HepG2 (cell line): ENCODE data around the gene RSAD1. TPM values are rescaled to one million over a fixed set of nuclear protein-coding genes. Genes with fewer than 3 reads are reported as not detected.

Experiments
- ARID4A ChIP-seq: sonication (generic); formaldehyde crosslinking; IDR thresholded peaks from 2 replicates; pipeline ENCODE4 v1.5.0; 2020; ENCODE audit warnings: mild to moderate bottlenecking, missing genetic modification reagents, borderline replicate concordance
- DDIT3 ChIP-seq: sonication (generic); formaldehyde crosslinking; IDR thresholded peaks from 2 replicates; pipeline ENCODE4 v1.4.0; 2020; ENCODE audit warnings: mild to moderate bottlenecking, missing genetic modification reagents
- GATAD1 ChIP-seq: IDR thresholded peaks from 2 replicates; pipeline ENCODE4 v1.6.1; 2016; ENCODE audit warnings: missing genetic modification reagents, missing compliant biosample characterization
- GZF1 ChIP-seq: sonication (generic); formaldehyde crosslinking; IDR thresholded peaks from 2 replicates; pipeline ENCODE4 v1.5.1; 2020; ENCODE audit warnings: mild to moderate bottlenecking, missing genetic modification reagents
- HDAC6 ChIP-seq: fragments of 200-600 bp; sonication (generic); IDR thresholded peaks from 2 replicates; pipeline ENCODE4 v1.7.0; 2017; ENCODE audit warnings: mild to moderate bottlenecking, antibody characterized with exemption, low read length, low read depth
- HOXD1 ChIP-seq: sonication (generic); formaldehyde crosslinking; IDR thresholded peaks from 2 replicates; pipeline ENCODE4 v1.5.0; 2020; ENCODE audit warnings: missing genetic modification reagents
- MIER3 ChIP-seq: IDR thresholded peaks from 2 replicates; pipeline ENCODE4 v1.6.1; 2016; ENCODE audit warnings: missing compliant biosample characterization, borderline replicate concordance
- MYNN ChIP-seq: sonication (generic); formaldehyde crosslinking; IDR thresholded peaks from 2 replicates; pipeline ENCODE4 v1.4.0; 2020; ENCODE audit warnings: mild to moderate bottlenecking, low read depth, missing genetic modification reagents
- NFIB ChIP-seq: sonication (generic); formaldehyde crosslinking; IDR thresholded peaks from 2 replicates; pipeline ENCODE4 v1.9.0; 2021; ENCODE audit warnings: missing genetic modification reagents, mild to moderate bottlenecking, borderline replicate concordance
- NR2C2 ChIP-seq: sonication (generic); formaldehyde crosslinking; IDR thresholded peaks from 2 replicates; pipeline ENCODE4 v1.4.0; 2020; ENCODE audit warnings: missing genetic modification reagents, mild to moderate bottlenecking, moderate library complexity, borderline replicate concordance
- SMAD3 ChIP-seq: sonication (generic); formaldehyde crosslinking; IDR thresholded peaks from 2 replicates; pipeline ENCODE4 v1.4.0; 2020; ENCODE audit warnings: missing genetic modification reagents
- SP1 ChIP-seq, 2 experiments: fragments of 450-650 bp in 1 of 2; sonication (generic) in 1 of 2; formaldehyde crosslinking in 1 of 2; IDR thresholded peaks; 2 replicates each; pipeline versions ENCODE4 v1.4.0 to v1.6.1; 2016 to 2020; ENCODE audit warnings: missing genetic modification reagents in 1 of 2
- TFAP4 ChIP-seq: sonication (generic); IDR thresholded peaks from 2 replicates; pipeline ENCODE4 v1.6.1; 2016; ENCODE audit warnings: low read depth, borderline replicate concordance
- THYN1 ChIP-seq: sonication (generic); formaldehyde crosslinking; IDR thresholded peaks from 2 replicates; pipeline ENCODE4 v1.8.1; 2023; ENCODE audit warnings: low read depth, mild to moderate bottlenecking, moderate library complexity, missing genetic modification reagents, borderline replicate concordance
- U2AF2 ChIP-seq: fragments of 200-400 bp; formaldehyde crosslinking; IDR thresholded peaks from 2 replicates; pipeline ENCODE4 v1.6.1; 2017; ENCODE audit warnings: low read depth, mild to moderate bottlenecking, low read length
- ZBTB33 ChIP-seq: sonication (generic); formaldehyde crosslinking; IDR thresholded peaks from 2 replicates; pipeline ENCODE4 v1.4.0; 2020; ENCODE audit warnings: missing genetic modification reagents
- ZFP36L2 ChIP-seq: sonication (generic); formaldehyde crosslinking; IDR thresholded peaks from 2 replicates; pipeline ENCODE4 v1.4.0; 2020; ENCODE audit warnings: missing genetic modification reagents
- ZFP37 ChIP-seq: sonication (generic); formaldehyde crosslinking; IDR thresholded peaks from 2 replicates; pipeline ENCODE4 v1.4.0; 2020; ENCODE audit warnings: missing genetic modification reagents, borderline replicate concordance
- ZNF180 ChIP-seq: sonication (generic); formaldehyde crosslinking; IDR thresholded peaks from 2 replicates; pipeline ENCODE4 v1.4.0; 2020; ENCODE audit warnings: low read depth, missing genetic modification reagents, borderline replicate concordance
- ZNF230 ChIP-seq: sonication (generic); formaldehyde crosslinking; IDR thresholded peaks from 2 replicates; pipeline ENCODE4 v1.4.0; 2020; ENCODE audit warnings: mild to moderate bottlenecking, missing genetic modification reagents
- ZNF44 ChIP-seq: sonication (generic); formaldehyde crosslinking; IDR thresholded peaks from 2 replicates; pipeline ENCODE4 v1.5.1; 2020; ENCODE audit warnings: mild to moderate bottlenecking, missing genetic modification reagents
- ZNF598 ChIP-seq: sonication (generic); formaldehyde crosslinking; IDR thresholded peaks from 2 replicates; pipeline ENCODE4 v1.5.1; 2020; ENCODE audit warnings: mild to moderate bottlenecking, missing genetic modification reagents, borderline replicate concordance
- ZNF768 ChIP-seq: sonication (generic); formaldehyde crosslinking; IDR thresholded peaks from 2 replicates; pipeline ENCODE4 v1.4.0; 2020; ENCODE audit warnings: missing genetic modification reagents
- polyA plus RNA-seq, 8 experiments: library from polyadenylated mRNA; depleted of rRNA in 3 of 8; stranded (reverse) in 7 of 8; unstranded in 1 of 8; fragments of >200 nt; fragmentation: Illumina TruSeq in 4 of 8; extraction: Trizol in 4 of 8; gene quantifications; 2 replicates each; pipeline versions ENCODE4 v1.2.1 to v1.2.3, GENCODE V29; 2011 to 2016; ENCODE audit warnings: low read depth in 4 of 8, missing spikeins in 1 of 8, mixed read lengths in 1 of 8; ENCODE audit not compliant: insufficient read depth in 1 of 8
- total RNA-seq, 5 experiments: library from RNA; depleted of rRNA; stranded (reverse); fragments of >200 nt; fragmentation: Illumina TruSeq; extraction: Trizol; gene quantifications; 2 replicates each; pipeline ENCODE4 v1.2.3, GENCODE V29; 2016; ENCODE audit warnings: low read depth in 1 of 5

The RSAD1 gene
- total and polyA plus RNA-seq, 2 of the 13 experiments (the other 11 are each of a cell fraction or from before 2014, with no cell fraction given) = 22.7 to 27.7 TPM

GRCh38 chr17:50479522-50480141 is 972 bp downstream of the RSAD1 start (continued):
- no peak; the same call in 1 of the 2 replicates for TF ChIP-seq ARID4A
- TF ChIP-seq HOXD1 (CRISPR knock-in tag) = no peak
- TF ChIP-seq ZFP36L2 (CRISPR knock-in tag) = no peak
- no peak for TF ChIP-seq DDIT3
- TF ChIP-seq TFAP4 = no peak
- peak; percentile 39; the same call in 1 of the 2 replicates for TF ChIP-seq ZNF768 (CRISPR knock-in tag)
- no peak for TF ChIP-seq NR2C2
- TF ChIP-seq ZFP37 (CRISPR knock-in tag) = no peak
- TF ChIP-seq GZF1 (CRISPR knock-in tag) = no peak
- TF ChIP-seq MYNN (CRISPR knock-in tag) = no peak
- TF ChIP-seq NFIB (CRISPR knock-in tag) = no peak
- TF ChIP-seq SP1 (IDR thresholded peaks at IDR 0.05) = no peak
- TF ChIP-seq SP1 (CRISPR knock-in tag; IDR thresholded peaks at IDR 0.05) = peak; percentile 64; the same call in 1 of the 2 replicates
- TF ChIP-seq HDAC6 = no peak
- TF ChIP-seq SMAD3 (CRISPR knock-in tag) = no peak; the same call in 1 of the 2 replicates
- no peak for TF ChIP-seq ZNF598 (CRISPR knock-in tag)
- no peak for TF ChIP-seq THYN1
- 0 out of 2 replicates have a peak, but pooled peaks have one; percentile 32 for TF ChIP-seq ZBTB33 (CRISPR knock-in tag)
- no peak for TF ChIP-seq ZNF180
- no peak for TF ChIP-seq U2AF2
- TF ChIP-seq ZNF44 (CRISPR knock-in tag) = no peak
- no peak for TF ChIP-seq ZNF230 (CRISPR knock-in tag)
- TF ChIP-seq MIER3 = 0 out of 2 replicates have a peak, but pooled peaks have one; percentile 25
- TF ChIP-seq GATAD1 (CRISPR knock-in tag) = 0 out of 2 replicates have a peak, but pooled peaks have one; percentile 20
